HG02571 (cell line): ENCODE data around the gene SASS6.
A peak's percentile ranks its signal among the peaks of the same experiment; 100 is the strongest.
"Not testable (repeated sequence)": the region's sequence is repeated elsewhere in the genome, so short reads cannot be mapped to it uniquely, and the experiment has no call there.

Experiments
- ATAC-seq: cut with Tn5 transposase; IDR thresholded peaks from one replicate; pipeline ENCODE4 v1.9.1; 2021; ENCODE audit warnings: mild to moderate bottlenecking, moderate library complexity; ENCODE audit not compliant: unreplicated experiment

SASS6 gene

DNA sequence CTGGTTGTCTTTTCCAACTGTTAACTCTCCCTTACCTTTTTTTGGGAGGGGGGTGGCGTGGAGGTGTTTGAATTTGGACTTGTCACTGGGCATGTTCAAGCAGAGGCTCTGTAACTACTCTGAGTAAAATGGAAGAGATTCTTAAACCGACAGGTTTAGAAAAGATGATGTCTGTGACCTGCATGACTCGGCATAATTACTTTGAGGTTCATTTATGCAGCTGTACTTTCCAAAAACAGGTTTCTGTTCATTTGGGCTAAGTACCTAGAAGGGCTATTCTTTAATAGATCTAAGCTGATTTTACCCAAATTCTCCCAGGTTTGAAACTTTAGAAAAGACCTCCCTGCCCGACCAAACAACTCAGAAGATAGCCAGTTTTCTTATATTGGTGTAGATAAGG, 82.6 kb downstream of the SASS6 start:
- no peak for ATAC-seq

GRCh38 chr1:100047235-100047708, 85.5 kb downstream of the SASS6 start:
- not testable (repeated sequence) for ATAC-seq

GRCh38 chr1:100045206-100045605, 87.5 kb downstream of the SASS6 start:
- ATAC-seq: no peak

- ATAC-seq: no peak
Measured at GRCh38 chr1:100039591-100039990, 93.1 kb downstream of the SASS6 start.

DNA sequence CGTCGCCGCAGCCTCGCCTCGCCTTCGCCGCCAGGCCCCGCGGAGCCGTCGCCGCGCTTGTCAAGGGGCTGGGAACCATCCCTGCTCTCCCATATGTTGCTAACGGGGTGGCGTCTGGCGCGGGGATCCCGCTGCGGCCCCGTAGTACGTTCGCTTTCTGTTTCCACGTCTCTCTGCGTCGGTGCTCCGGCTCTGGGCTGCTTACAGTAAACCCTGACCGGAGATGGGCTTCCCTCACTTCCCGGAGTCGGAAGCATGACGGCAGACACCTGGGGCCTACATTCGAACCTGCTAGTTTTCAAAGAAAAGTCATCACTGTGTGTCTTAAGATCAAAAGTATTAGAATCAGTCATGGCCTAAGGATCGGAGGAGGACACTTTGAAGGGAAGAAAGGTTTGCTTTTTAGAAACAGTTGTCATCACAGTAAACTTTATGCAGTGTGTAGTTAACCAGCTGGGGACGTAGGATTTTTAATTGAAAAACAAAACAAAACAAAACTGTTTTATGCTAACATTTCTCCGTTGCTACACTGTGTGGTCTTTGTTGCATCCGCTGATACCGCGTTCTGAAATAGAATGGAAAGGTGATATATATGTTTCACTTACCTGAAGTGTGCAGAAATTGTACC, 94.0 kb downstream of the SASS6 start:
- peak; percentile 50 for ATAC-seq

DNA sequence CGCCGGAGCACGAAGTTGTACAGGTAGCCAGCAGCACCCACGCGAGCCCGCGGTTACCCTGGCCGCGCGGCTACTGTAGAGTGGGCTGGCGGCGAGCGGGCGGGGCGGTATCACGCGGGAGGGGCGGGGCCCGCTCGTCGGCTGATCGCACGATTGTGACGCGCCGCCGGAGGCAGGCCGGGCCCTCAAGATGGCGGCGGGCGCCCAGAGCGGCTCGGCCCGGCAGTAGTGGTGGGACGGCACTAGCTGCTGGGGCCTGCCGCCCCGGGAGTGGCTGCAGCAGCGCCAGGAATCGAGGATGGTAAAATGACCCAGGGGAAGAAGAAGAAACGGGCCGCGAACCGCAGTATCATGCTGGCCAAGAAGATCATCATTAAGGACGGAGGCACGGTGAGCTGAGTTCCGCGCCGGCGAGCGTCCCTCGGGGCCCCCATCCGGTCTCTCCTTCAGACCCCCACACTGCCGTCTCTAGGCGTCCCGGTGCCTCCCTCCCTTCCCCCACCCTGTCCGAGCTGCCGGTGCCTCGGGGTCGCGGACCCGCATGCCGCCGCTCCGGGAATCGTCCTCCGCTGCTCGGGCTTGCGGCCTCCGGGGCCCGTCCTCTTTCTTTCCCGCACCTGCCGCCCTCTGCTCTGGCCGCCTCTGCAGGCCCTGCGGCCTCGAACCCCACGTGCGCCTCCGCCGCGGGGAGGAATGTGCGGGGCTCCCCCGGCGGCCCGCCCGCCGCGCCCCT, 94.6 kb downstream of the SASS6 start:
- peak; percentile 87 for ATAC-seq

DNA sequence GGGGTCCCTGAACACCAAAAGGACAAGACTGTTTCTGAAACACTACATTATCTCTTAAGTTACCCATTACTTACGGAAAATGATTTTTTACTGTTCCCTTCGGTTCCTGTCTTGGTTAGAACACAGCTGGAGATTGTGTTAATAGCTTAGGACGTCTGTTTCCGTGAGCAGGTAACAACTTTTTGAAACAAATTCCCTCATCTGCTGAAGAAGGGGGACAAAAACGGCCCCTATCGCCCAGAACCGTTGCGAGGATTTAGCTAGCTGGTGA, 95.1 kb downstream of the SASS6 start:
- ATAC-seq: no peak

DNA sequence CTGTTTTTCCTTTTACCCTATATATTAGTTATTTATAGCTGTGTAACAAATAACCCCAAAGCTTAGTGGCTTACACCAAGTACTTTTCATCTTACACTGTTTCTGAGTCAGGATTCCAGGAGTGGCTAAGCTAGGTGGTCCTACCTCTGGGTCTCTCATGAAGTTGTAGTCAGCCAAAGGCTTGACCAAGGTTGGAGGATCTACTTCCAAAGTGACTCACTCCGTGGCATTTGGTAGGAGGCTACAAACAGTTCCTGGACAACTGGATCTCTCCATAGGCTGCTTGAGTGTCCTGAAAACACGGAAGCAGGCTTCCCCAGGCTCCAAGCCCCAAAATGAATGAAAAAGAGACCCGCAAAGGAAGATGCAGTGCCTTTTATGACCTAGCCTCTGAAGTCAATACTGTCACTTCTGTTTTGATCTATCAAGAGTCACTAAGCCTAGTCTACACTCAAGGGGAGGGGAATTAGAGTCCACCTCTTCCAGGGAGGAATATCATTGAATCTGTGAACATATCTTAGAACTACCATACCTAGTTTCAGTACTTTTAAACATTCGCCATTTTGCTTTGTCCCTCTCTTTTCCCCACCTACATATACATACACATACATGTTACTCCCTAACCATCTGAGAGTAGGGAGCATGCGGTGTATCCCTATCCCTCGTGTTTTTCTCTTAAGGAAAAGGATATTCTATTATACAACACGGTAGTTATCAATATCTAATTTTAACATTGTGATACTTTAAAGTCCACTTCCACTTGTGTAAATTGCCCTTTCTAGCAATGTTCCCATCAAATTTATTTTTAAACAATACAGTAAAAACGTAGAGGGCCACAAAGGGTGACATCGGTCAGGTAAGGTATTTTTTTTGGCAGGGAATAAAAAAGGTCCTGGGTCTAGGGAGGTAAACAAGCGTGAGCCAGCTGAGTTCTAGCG, 95.7 kb downstream of the SASS6 start:
- no peak for ATAC-seq

- ATAC-seq: no peak
Measured at GRCh38 chr1:100035214-100035613, 97.5 kb downstream of the SASS6 start.

DNA sequence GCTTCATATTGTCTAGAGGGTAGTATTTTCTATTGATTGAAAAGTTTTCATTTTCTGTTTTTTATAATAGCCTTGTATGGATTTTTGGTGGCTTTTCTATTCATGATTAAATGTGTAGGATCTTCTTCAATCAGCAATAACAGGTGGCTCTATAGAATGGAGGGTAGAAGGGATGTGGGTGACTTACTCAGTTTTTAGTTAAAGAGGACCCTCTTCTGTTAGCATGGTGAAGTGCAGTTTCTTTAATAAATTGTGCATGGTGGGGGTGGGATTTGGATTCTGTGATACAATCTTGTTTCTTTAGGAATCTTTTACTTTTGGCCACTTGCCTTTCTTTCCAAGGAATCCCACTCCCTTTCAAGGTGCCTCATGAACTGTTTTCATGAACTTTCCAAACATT, 98.3 kb downstream of the SASS6 start:
- no peak for ATAC-seq
